IMR-90 (cell line): ENCODE results near the gene ACAD11. TPM values are rescaled to one million over a fixed set of nuclear protein-coding genes. Genes with fewer than 3 reads are reported as not detected.

Experiments used
- ATAC-seq: fragments of 200-7000 bp; cut with Tn5 transposase; 2 replicates; pipeline ENCODE4 v1.9.1; 2020; ENCODE audit warnings: low read depth, mild to moderate bottlenecking, moderate library complexity
- BruUV-seq: library from RNA; stranded (reverse); fragments of 400-500 nt; replicated peaks from 2 replicates; lab custom pipeline; 2021; lab: Mats Ljungman, UMichigan
- CTCF ChIA-PET: fragments of 300-600 bp; formaldehyde crosslinking; extraction: SDS; loops from one replicate; lab custom pipeline; 2021; ENCODE audit warnings: antibody characterized with exemption; lab: Yijun Ruan, JAX
- POLR2A ChIA-PET: fragments of 300-600 bp; sonication (Branson Sonifier 250); formaldehyde crosslinking; loops from one replicate; lab custom pipeline; 2022; ENCODE audit warnings: antibody characterized with exemption; ENCODE audit not compliant: unreplicated experiment; lab: Charles Lee
- DNase-seq: peaks from one replicate; pipeline ENCODE4 v3.0.0; 2013
- H2AFZ ChIP-seq: replicated peaks from 2 replicates; pipeline ENCODE3; 2013; ENCODE audit warnings: low read length, mild to moderate bottlenecking; ENCODE audit not compliant: poor library complexity
- H2AK5ac ChIP-seq: 2 replicates; pipeline ENCODE4 v1.6.1; 2013; ENCODE audit warnings: low read depth, low read length, inconsistent platforms
- H2AK9ac ChIP-seq: replicated peaks from 2 replicates; pipeline ENCODE3; 2013; ENCODE audit warnings: mild to moderate bottlenecking, low read depth, low read length, moderate library complexity; ENCODE audit not compliant: poor library complexity
- H2BK120ac ChIP-seq: 2 replicates; pipeline ENCODE4 v1.6.1; 2013; ENCODE audit warnings: low read depth, low read length, inconsistent platforms
- H2BK15ac ChIP-seq: 3 replicates; pipeline ENCODE4 v1.6.1; 2013; ENCODE audit warnings: low read depth, low read length, inconsistent platforms
- H2BK20ac ChIP-seq: 2 replicates; pipeline ENCODE4 v1.6.1; 2013; ENCODE audit warnings: low read depth, mild to moderate bottlenecking, inconsistent platforms, low read length, moderate library complexity
- H2BK5ac ChIP-seq: 2 replicates; pipeline ENCODE4 v1.6.1; 2013; ENCODE audit warnings: mild to moderate bottlenecking, low read depth, low read length, inconsistent platforms; ENCODE audit not compliant: poor library complexity, severe bottlenecking
- H3K14ac ChIP-seq: replicated peaks from 2 replicates; pipeline ENCODE4 v1.6.1; 2013; ENCODE audit warnings: low read depth, low read length, inconsistent platforms
- H3K18ac ChIP-seq: 2 replicates; pipeline ENCODE4 v1.6.1; 2013; ENCODE audit warnings: low read depth, low read length, control low read depth
- H3K23ac ChIP-seq: 2 replicates; pipeline ENCODE4 v1.6.1; 2013; ENCODE audit warnings: low read depth, low read length, inconsistent platforms
- H3K27ac ChIP-seq: 2 replicates; pipeline ENCODE4 v1.5.1; 2013; ENCODE audit warnings: mild to moderate bottlenecking, control low read depth, low read length; ENCODE audit not compliant: insufficient read depth
- H3K27me3 ChIP-seq: 2 replicates; pipeline ENCODE4 v1.6.1; 2013; ENCODE audit warnings: low read length; ENCODE audit not compliant: control insufficient read depth, insufficient read depth
- H3K36me3 ChIP-seq: 2 replicates; pipeline ENCODE4 v1.6.1; 2013; ENCODE audit warnings: low read length, mixed read lengths; ENCODE audit not compliant: control insufficient read depth, insufficient read depth
- H3K4ac ChIP-seq: 2 replicates; pipeline ENCODE4 v1.6.1; 2013; ENCODE audit warnings: low read depth, low read length, inconsistent platforms
- H3K4me1 ChIP-seq: 2 replicates; pipeline ENCODE4 v1.6.1; 2013; ENCODE audit warnings: low read length, mixed read lengths; ENCODE audit not compliant: control insufficient read depth, insufficient read depth
- H3K4me2 ChIP-seq: 2 replicates; pipeline ENCODE4 v1.6.1; 2013; ENCODE audit warnings: low read depth, mild to moderate bottlenecking, control low read depth, low read length, moderate library complexity
- H3K4me3 ChIP-seq: 2 replicates; pipeline ENCODE4 v1.5.1; 2013; ENCODE audit warnings: low read depth, mild to moderate bottlenecking, control low read depth, low read length, moderate library complexity; ENCODE audit not compliant: insufficient read depth
- H3K56ac ChIP-seq: 2 replicates; pipeline ENCODE4 v1.6.1; 2013; ENCODE audit warnings: low read length, inconsistent platforms; ENCODE audit not compliant: insufficient read depth; ENCODE audit errors: extremely low read depth
- H3K79me1 ChIP-seq, 2 experiments: 2 replicates each; pipeline ENCODE4 v1.6.1; 2013; ENCODE audit warnings: low read length in 2 of 2, inconsistent platforms in 1 of 2, low read depth in 1 of 2
- H3K9ac ChIP-seq: 2 replicates; pipeline ENCODE4 v1.6.1; 2013; ENCODE audit warnings: low read depth, low read length, control low read depth
- H3K9me1 ChIP-seq: 2 replicates; pipeline ENCODE4 v1.6.1; 2013; ENCODE audit warnings: low read length, inconsistent platforms; ENCODE audit not compliant: insufficient read depth
- H3K9me3 ChIP-seq: 2 replicates; pipeline ENCODE4 v1.6.1; 2013; ENCODE audit warnings: low read length; ENCODE audit not compliant: control insufficient read depth, insufficient read depth
- H4K20me1 ChIP-seq: 2 replicates; pipeline ENCODE4 v1.6.1; 2013; ENCODE audit warnings: low read length, inconsistent platforms; ENCODE audit not compliant: insufficient read depth
- H4K5ac ChIP-seq: 2 replicates; pipeline ENCODE4 v1.6.1; 2013; ENCODE audit warnings: mild to moderate bottlenecking, low read depth, low read length, control low read depth
- H4K8ac ChIP-seq, 2 experiments: 2 replicates each; pipeline ENCODE4 v1.6.1; 2013; ENCODE audit warnings: low read depth in 2 of 2, low read length in 2 of 2, control low read depth in 1 of 2, inconsistent platforms in 1 of 2
- H4K91ac ChIP-seq: 2 replicates; pipeline ENCODE4 v1.6.1; 2013; ENCODE audit warnings: low read depth, low read length, inconsistent platforms; ENCODE audit not compliant: insufficient read depth
- NFE2L2 ChIP-seq: fragments of 150-350 bp; IDR thresholded peaks from 2 replicates; pipeline ENCODE4 v1.6.1; 2016; ENCODE audit warnings: low read depth, mild to moderate bottlenecking, low read length
- POLR2A ChIP-seq: IDR thresholded peaks from 2 replicates; pipeline ENCODE4 v1.6.1; 2012; ENCODE audit warnings: mild to moderate bottlenecking, low read depth, low read length
- dilution Hi-C: fragments of 300-500 bp; cut with HindIII; formaldehyde crosslinking; loops from one replicate; pipeline ENCODE4 v1.14.3; 2018; ENCODE audit warnings: low sequenced_read_pairs; ENCODE audit not compliant: unreplicated experiment
- in situ Hi-C: fragments of 300-500 bp; cut with MboI; formaldehyde crosslinking; loops from 3 replicates; pipeline ENCODE4 v1.14.3; 2019; ENCODE audit warnings: low sequenced_read_pairs, inconsistent platforms, mixed read lengths
- intact Hi-C: fragments of 100-400 bp; cut with micrococcal nuclease; formaldehyde crosslinking; loops from 2 replicates; pipeline ENCODE4 v1.10.0; 2022
- polyA plus RNA-seq, 3 experiments: library from polyadenylated mRNA; depleted of rRNA; stranded (reverse); fragments of >200 nt; gene quantifications; 2 replicates each; pipeline ENCODE4 v1.2.3, GENCODE V29; 2012; ENCODE audit warnings: low replicate concordance in 1 of 3
- total RNA-seq: library from RNA; depleted of rRNA; stranded (reverse); fragments of >200 nt; gene quantifications from 2 replicates; pipeline ENCODE4 v1.2.3, GENCODE V29; 2012
- TF ChIP-seq, protein P1 (sequence below): fragments of 150-350 bp; IDR thresholded peaks from 2 replicates; pipeline ENCODE4 v1.6.1; 2017; ENCODE audit warnings: mild to moderate bottlenecking, antibody characterized with exemption, low read length, low read depth
- TF ChIP-seq, protein P2 (sequence below): fragments of 150-350 bp; IDR thresholded peaks from 2 replicates; pipeline ENCODE4 v1.6.1; 2016; ENCODE audit warnings: low read depth, mild to moderate bottlenecking, low read length, moderate library complexity, borderline replicate concordance

Gene ACAD11
- total and polyA plus RNA-seq, 2 of the 4 experiments (the other 2 are of a cell fraction), result 16.0 to 18.8 TPM

DNA sequence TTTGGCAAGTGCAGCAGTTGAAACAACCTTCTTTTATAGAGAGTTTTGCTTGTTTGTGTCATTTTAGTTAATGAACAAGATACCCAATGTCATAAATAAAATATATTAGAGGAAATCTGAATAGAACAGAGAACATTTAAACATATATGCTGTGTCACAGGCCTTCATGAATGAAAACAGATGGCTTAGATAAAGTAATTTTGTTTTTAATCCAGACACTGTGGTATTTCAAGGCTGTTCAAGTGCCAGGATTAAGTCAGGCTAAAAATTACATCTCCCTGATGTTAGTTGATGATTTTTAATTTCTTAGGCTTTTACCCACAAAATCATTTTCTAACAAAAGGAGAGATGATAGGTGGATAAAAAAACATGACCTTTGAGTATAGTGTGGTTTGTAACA, 67.4 kb downstream of the ACAD11 start:
- no peak for DNase-seq
- H3K14ac ChIP-seq, result no peak overlapping the region
- BruUV-seq, result no TSS peak
- no peak overlapping the region; the same call in 1 of the 2 replicates for H4K91ac ChIP-seq
- ChIA-PET POLR2A (no interaction called here), CTCF (no interaction called here)
- no peaks in the 10 kb centered on the region for H3K9me3 ChIP-seq
- no peak overlapping the region for H2AFZ ChIP-seq
- peaks cover 0 to 8% of the 10 kb centered on the region in 2 experiments; a peak in 2 of 4 replicates for H3K79me1 ChIP-seq
- H3K9me1 ChIP-seq, result peaks cover 8% of the 10 kb centered on the region
- peak overlapping the region; percentile 27; the same call in 1 of the 2 replicates for H2BK20ac ChIP-seq
- peak overlapping the region; percentile 49; the same call in 1 of the 2 replicates for H4K5ac ChIP-seq
- H3K4me2 ChIP-seq, result no peak overlapping the region
- ATAC-seq, result no peak
- dilution Hi-C loops (no loop called here), intact Hi-C loops (loop anchor here (5.0 kb wide), 1 partner anchor 50 kb away; no protein-coding TSS in a partner anchor), in situ Hi-C loops (no loop called here)
- H3K36me3 ChIP-seq, result no peaks in the 10 kb centered on the region
- H4K8ac ChIP-seq, result peak overlapping the region in 1 of 2 experiments; percentile 9; a peak in 1 of 4 replicates
- H3K27ac ChIP-seq, result peak overlapping the region; percentile 70; the same call in 1 of the 2 replicates
- H3K18ac ChIP-seq, result peak overlapping the region; percentile 79
- no peaks in the 10 kb centered on the region for H3K27me3 ChIP-seq
- TF ChIP-seq POLR2A, result no peak
- TF ChIP-seq, protein P1, sequence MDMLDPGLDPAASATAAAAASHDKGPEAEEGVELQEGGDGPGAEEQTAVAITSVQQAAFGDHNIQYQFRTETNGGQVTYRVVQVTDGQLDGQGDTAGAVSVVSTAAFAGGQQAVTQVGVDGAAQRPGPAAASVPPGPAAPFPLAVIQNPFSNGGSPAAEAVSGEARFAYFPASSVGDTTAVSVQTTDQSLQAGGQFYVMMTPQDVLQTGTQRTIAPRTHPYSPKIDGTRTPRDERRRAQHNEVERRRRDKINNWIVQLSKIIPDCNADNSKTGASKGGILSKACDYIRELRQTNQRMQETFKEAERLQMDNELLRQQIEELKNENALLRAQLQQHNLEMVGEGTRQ, result no peak
- TF ChIP-seq NFE2L2, result no peak
- TF ChIP-seq, protein P2, sequence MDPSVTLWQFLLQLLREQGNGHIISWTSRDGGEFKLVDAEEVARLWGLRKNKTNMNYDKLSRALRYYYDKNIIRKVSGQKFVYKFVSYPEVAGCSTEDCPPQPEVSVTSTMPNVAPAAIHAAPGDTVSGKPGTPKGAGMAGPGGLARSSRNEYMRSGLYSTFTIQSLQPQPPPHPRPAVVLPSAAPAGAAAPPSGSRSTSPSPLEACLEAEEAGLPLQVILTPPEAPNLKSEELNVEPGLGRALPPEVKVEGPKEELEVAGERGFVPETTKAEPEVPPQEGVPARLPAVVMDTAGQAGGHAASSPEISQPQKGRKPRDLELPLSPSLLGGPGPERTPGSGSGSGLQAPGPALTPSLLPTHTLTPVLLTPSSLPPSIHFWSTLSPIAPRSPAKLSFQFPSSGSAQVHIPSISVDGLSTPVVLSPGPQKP, result no peak
- H3K4ac ChIP-seq, result no peak overlapping the region; the same call in 1 of the 2 replicates
- H3K23ac ChIP-seq, result no peak overlapping the region
- H4K20me1 ChIP-seq, result no peaks in the 10 kb centered on the region
- peak overlapping the region; percentile 24; the same call in 1 of the 2 replicates for H2BK120ac ChIP-seq
- no peak overlapping the region for H2AK5ac ChIP-seq
- peak overlapping the region; percentile 100 for H2BK5ac ChIP-seq
- H3K4me1 ChIP-seq, result peaks cover 8% of the 10 kb centered on the region
- no peak overlapping the region for H2AK9ac ChIP-seq
- H2BK15ac ChIP-seq, result peak overlapping the region; percentile 63; the same call in 1 of the 3 replicates
- peak overlapping the region; percentile 30; the same call in 1 of the 2 replicates for H3K56ac ChIP-seq
- no peak overlapping the region for H3K4me3 ChIP-seq
- H3K9ac ChIP-seq, result no peak overlapping the region
